Smooth muscle cell (in vitro differentiated cells): Measurements from ENCODE around the gene CCDC40. TPM values are rescaled to one million over a fixed set of nuclear protein-coding genes. Genes with fewer than 3 reads are reported as not detected.
A peak's percentile ranks its signal among the peaks of the same experiment; 100 is the strongest.

Source experiments
- DNase-seq: peaks from one replicate; lab custom pipeline; 2025; ENCODE audit not compliant: unreplicated experiment; lab: John Stamatoyannopoulos, UW
- H2AFZ ChIP-seq: fragments of 200-600 bp; sonication (generic); 2 replicates; pipeline ENCODE4 v1.6.0; 2016; ENCODE audit warnings: antibody characterized with exemption, low read depth, mild to moderate bottlenecking
- H3F3A ChIP-seq: fragments of 200-600 bp; sonication (generic); 2 replicates; pipeline ENCODE4 v1.6.0; 2017; ENCODE audit warnings: antibody characterized with exemption, low read depth
- H3K27ac ChIP-seq: fragments of 200-600 bp; sonication (generic); 2 replicates; pipeline ENCODE4 v1.5.1; 2016; ENCODE audit warnings: low read depth, mild to moderate bottlenecking
- H3K27me3 ChIP-seq: fragments of 200-600 bp; sonication (generic); 2 replicates; pipeline ENCODE4 v1.6.1; 2016; ENCODE audit warnings: low read depth, mild to moderate bottlenecking
- H3K36me3 ChIP-seq: fragments of 200-600 bp; sonication (generic); 2 replicates; pipeline ENCODE4 v1.5.1; 2016; ENCODE audit warnings: low read depth
- H3K4me1 ChIP-seq: fragments of 200-600 bp; sonication (generic); 2 replicates; pipeline ENCODE4 v1.5.1; 2016; ENCODE audit warnings: low read depth
- H3K4me2 ChIP-seq: fragments of 200-600 bp; sonication (generic); 2 replicates; pipeline ENCODE4 v1.6.0; 2016; ENCODE audit warnings: mild to moderate bottlenecking
- H3K4me3 ChIP-seq: fragments of 200-600 bp; sonication (generic); 2 replicates; pipeline ENCODE4 v1.5.1; 2016; ENCODE audit warnings: mild to moderate bottlenecking
- H3K79me2 ChIP-seq: fragments of 200-600 bp; sonication (generic); 2 replicates; pipeline ENCODE4 v1.6.0; 2016; ENCODE audit warnings: low read depth, mild to moderate bottlenecking
- H3K9ac ChIP-seq: fragments of 200-600 bp; sonication (generic); 2 replicates; pipeline ENCODE4 v1.6.0; 2016; ENCODE audit warnings: low read depth
- H3K9me3 ChIP-seq: fragments of 200-600 bp; sonication (generic); replicated peaks from 2 replicates; pipeline ENCODE4 v1.5.1; 2016; ENCODE audit warnings: low read depth
- H4K20me1 ChIP-seq: fragments of 200-600 bp; sonication (generic); 2 replicates; pipeline ENCODE4 v1.6.0; 2016; ENCODE audit warnings: low read depth
- WGBS: methylation state at CpG from one replicate; pipeline ENCODE4 v1.1.7; 2016; ENCODE audit warnings: low lambda C conversion rate; 5-methylcytosine and 5-hydroxymethylcytosine counted together
- polyA plus RNA-seq: library from polyadenylated mRNA; unstranded; fragments of >200 nt; fragmentation: Nextera tagmentation; extraction: Ambion mirVana; gene quantifications from 2 replicates; pipeline ENCODE4 v1.2.1, GENCODE V29; 2016
- total RNA-seq: library from RNA; depleted of rRNA; stranded (reverse); fragments of >200 nt; gene quantifications from 2 replicates; pipeline ENCODE4 v1.2.3, GENCODE V29; 2014
- TF ChIP-seq, protein P1 (sequence below): fragments of 200-600 bp; sonication (generic); IDR thresholded peaks from 2 replicates; pipeline ENCODE4 v1.5.1; 2017; ENCODE audit warnings: borderline replicate concordance, mild to moderate bottlenecking, antibody characterized with exemption; ENCODE audit not compliant: insufficient read depth, poor library complexity, severe bottlenecking

The CCDC40 gene
- total and polyA plus RNA-seq, 2 experiments from 2014 or later, result 0.81 to 5.9 TPM

DNA sequence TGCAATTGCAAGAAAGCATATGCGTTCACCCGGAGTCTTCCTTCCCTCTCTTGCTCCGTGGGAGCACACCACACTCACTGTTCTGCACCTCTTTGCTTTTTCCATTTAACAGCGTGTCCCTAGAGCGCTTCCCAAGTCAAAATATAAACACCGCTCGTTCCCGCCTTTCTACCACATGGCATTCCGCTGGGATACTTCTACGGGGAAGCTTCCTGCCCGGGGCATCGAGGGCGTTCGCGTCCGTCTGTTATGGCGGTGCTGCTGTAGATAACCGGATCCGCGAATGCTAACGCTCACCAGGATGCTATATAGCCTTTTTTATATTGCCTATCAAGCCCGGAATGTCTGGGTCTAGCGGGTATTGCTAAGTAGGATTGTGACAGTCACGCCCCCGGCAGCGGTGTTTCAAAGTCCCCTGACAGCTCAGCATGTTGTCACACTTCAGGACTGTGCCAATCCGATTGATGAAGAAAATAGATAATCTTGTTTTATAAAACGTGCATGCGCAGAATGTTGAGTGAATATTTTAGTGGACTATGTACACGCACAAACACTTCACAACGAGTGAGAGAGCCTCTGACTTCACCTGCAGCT, 31.0 kb downstream of the CCDC40 start:
- Histone ChIP-seq H2AFZ (no peak overlapping the region), H3K36me3 (no peaks in the 10 kb centered on the region), H3K4me3 (no peak overlapping the region), H3K4me1 (peaks cover 7% of the 10 kb centered on the region), H3K27ac (no peak overlapping the region), H4K20me1 (no peaks in the 10 kb centered on the region), H3K9me3 (no peaks in the 10 kb centered on the region), H3F3A (no peaks in the 10 kb centered on the region), H3K27me3 (no peaks in the 10 kb centered on the region), H3K4me2 (no peak overlapping the region), H3K9ac (no peak overlapping the region), H3K79me2 (no peaks in the 10 kb centered on the region)
- TF ChIP-seq, protein P1, sequence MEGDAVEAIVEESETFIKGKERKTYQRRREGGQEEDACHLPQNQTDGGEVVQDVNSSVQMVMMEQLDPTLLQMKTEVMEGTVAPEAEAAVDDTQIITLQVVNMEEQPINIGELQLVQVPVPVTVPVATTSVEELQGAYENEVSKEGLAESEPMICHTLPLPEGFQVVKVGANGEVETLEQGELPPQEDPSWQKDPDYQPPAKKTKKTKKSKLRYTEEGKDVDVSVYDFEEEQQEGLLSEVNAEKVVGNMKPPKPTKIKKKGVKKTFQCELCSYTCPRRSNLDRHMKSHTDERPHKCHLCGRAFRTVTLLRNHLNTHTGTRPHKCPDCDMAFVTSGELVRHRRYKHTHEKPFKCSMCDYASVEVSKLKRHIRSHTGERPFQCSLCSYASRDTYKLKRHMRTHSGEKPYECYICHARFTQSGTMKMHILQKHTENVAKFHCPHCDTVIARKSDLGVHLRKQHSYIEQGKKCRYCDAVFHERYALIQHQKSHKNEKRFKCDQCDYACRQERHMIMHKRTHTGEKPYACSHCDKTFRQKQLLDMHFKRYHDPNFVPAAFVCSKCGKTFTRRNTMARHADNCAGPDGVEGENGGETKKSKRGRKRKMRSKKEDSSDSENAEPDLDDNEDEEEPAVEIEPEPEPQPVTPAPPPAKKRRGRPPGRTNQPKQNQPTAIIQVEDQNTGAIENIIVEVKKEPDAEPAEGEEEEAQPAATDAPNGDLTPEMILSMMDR, result no peak
- no peak for DNase-seq
- 97% methylated on average over 31 of the region's 31 CpGs for WGBS

DNA sequence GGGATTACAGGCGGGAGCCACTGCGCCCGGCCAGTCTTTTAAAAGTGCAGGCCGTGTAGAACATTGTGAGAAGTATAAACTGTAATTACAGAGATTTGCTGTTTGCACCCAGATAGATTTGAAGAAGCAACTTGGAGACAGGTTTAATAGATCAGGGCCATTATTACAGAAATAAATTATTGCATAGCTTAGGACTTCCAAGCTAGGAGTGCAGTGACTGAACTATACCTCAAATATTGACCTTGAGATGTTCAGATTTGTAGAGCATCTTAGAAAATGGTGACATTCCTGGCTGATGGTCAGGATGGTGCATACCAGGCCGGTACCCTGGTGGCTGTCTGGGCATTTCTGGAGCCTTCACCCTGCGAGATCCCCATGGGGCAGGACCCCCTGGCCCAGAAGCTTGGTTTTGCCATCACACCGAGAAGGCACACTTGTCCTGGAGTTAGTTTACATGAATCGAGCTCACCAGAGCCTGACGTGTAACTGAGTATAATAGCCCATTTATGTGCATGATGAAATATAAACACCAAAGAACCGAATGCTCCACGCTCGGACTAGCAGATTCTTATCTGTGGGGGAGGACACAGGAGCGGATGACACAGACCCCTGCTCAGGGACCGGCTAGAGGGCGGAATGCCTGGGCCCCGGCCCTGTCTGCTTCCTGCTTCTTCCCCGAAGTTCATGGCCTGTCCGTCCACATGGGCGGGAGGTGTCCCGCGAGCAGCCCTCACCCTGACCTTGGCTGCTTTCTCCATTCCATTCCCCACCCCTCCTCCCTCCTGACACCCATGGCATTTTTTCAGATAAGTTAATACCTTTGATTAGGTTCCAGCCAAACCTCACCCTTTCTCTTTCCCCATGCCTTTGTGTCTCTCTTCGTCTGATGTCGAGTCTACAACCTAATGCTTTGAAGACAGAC, 32.1 kb downstream of the CCDC40 start:
- Histone ChIP-seq H3K4me3 (no peak overlapping the region), H3K4me2 (peak overlapping the region; percentile 36), H3K27me3 (no peaks in the 10 kb centered on the region), H3K4me1 (peaks cover 7% of the 10 kb centered on the region), H2AFZ (peak overlapping the region; percentile 49), H3K36me3 (no peaks in the 10 kb centered on the region), H3K79me2 (no peaks in the 10 kb centered on the region), H4K20me1 (no peaks in the 10 kb centered on the region), H3F3A (no peaks in the 10 kb centered on the region), H3K9ac (no peak overlapping the region), H3K9me3 (no peaks in the 10 kb centered on the region), H3K27ac (no peak overlapping the region)
- no peak for DNase-seq
- 51% methylated on average over 23 of the region's 23 CpGs for WGBS
- TF ChIP-seq, protein P1, result no peak

DNA sequence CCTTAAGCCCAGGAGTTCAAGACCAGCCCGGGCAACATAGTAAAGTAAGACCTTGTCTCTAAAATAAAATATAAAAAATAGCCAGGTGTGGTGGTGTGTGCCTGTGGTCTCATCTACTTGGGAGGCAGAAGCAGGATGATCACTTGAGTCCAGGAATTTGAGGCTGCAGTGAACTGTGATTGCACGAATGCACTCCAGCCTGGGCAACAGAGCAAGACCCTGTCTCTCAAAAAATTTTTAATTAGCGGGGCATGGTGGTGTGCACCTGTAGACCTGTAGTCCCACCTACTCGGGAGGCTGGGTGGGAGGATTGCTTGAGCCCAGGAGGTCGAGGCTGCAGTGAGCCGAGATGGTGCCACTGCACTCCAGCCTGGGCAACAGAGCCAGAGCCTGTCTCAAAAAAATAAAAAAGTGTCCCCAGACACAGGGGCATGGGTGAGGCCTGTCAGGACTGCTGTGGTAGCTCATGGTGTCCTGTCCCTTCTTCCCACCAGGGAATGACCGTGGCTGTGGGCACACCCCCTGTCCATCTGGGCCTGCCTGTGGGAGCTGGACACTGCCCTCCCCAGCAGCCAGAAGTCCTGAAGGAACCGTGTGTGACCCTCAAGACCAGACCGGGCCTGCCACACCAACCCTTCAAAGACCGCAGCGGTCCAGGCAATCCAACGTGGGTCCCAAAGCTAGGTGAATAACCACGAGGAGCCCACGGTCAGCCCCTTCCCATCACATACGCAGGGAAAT, 34.1 kb downstream of the CCDC40 start:
- Histone ChIP-seq H3K36me3 (no peaks in the 10 kb centered on the region), H3K9ac (no peak overlapping the region), H3K27ac (no peak overlapping the region), H3K9me3 (no peaks in the 10 kb centered on the region), H4K20me1 (no peaks in the 10 kb centered on the region), H3F3A (no peaks in the 10 kb centered on the region), H3K4me3 (no peak overlapping the region), H2AFZ (no peak overlapping the region), H3K4me1 (peaks cover 2% of the 10 kb centered on the region), H3K27me3 (no peaks in the 10 kb centered on the region), H3K4me2 (no peak overlapping the region), H3K79me2 (no peaks in the 10 kb centered on the region)
- TF ChIP-seq, protein P1, result no peak
- 96% methylated on average over 15 of the region's 15 CpGs for WGBS
- DNase-seq, result no peak
